IMR-90 (cell line): ENCODE data around the gene GSN. TPM values are rescaled to one million over a fixed set of nuclear protein-coding genes. Genes with fewer than 3 reads are reported as not detected.

ENCODE experiments used
- ATAC-seq: fragments of 200-7000 bp; cut with Tn5 transposase; 2 replicates; pipeline ENCODE4 v1.9.1; 2020; ENCODE audit warnings: low read depth, mild to moderate bottlenecking, moderate library complexity
- BruUV-seq: library from RNA; stranded (reverse); fragments of 400-500 nt; replicated peaks from 2 replicates; lab custom pipeline; 2021; lab: Mats Ljungman, UMichigan
- CTCF ChIA-PET: fragments of 300-600 bp; formaldehyde crosslinking; extraction: SDS; loops from one replicate; lab custom pipeline; 2021; ENCODE audit warnings: antibody characterized with exemption; lab: Yijun Ruan, JAX
- POLR2A ChIA-PET: fragments of 300-600 bp; sonication (Branson Sonifier 250); formaldehyde crosslinking; loops from one replicate; lab custom pipeline; 2022; ENCODE audit warnings: antibody characterized with exemption; ENCODE audit not compliant: unreplicated experiment; lab: Charles Lee
- DNase-seq: peaks from one replicate; pipeline ENCODE4 v3.0.0; 2013
- H2AFZ ChIP-seq: replicated peaks from 2 replicates; pipeline ENCODE3; 2013; ENCODE audit warnings: low read length, mild to moderate bottlenecking; ENCODE audit not compliant: poor library complexity
- H2AK5ac ChIP-seq: 2 replicates; pipeline ENCODE4 v1.6.1; 2013; ENCODE audit warnings: low read depth, low read length, inconsistent platforms
- H2AK9ac ChIP-seq: replicated peaks from 2 replicates; pipeline ENCODE3; 2013; ENCODE audit warnings: mild to moderate bottlenecking, low read depth, low read length, moderate library complexity; ENCODE audit not compliant: poor library complexity
- H2BK120ac ChIP-seq: 2 replicates; pipeline ENCODE4 v1.6.1; 2013; ENCODE audit warnings: low read depth, low read length, inconsistent platforms
- H2BK15ac ChIP-seq: 3 replicates; pipeline ENCODE4 v1.6.1; 2013; ENCODE audit warnings: low read depth, low read length, inconsistent platforms
- H2BK20ac ChIP-seq: 2 replicates; pipeline ENCODE4 v1.6.1; 2013; ENCODE audit warnings: low read depth, mild to moderate bottlenecking, inconsistent platforms, low read length, moderate library complexity
- H2BK5ac ChIP-seq: 2 replicates; pipeline ENCODE4 v1.6.1; 2013; ENCODE audit warnings: mild to moderate bottlenecking, low read depth, low read length, inconsistent platforms; ENCODE audit not compliant: poor library complexity, severe bottlenecking
- H3K14ac ChIP-seq: replicated peaks from 2 replicates; pipeline ENCODE4 v1.6.1; 2013; ENCODE audit warnings: low read depth, low read length, inconsistent platforms
- H3K18ac ChIP-seq: 2 replicates; pipeline ENCODE4 v1.6.1; 2013; ENCODE audit warnings: low read depth, low read length, control low read depth
- H3K23ac ChIP-seq: 2 replicates; pipeline ENCODE4 v1.6.1; 2013; ENCODE audit warnings: low read depth, low read length, inconsistent platforms
- H3K27ac ChIP-seq: 2 replicates; pipeline ENCODE4 v1.5.1; 2013; ENCODE audit warnings: mild to moderate bottlenecking, control low read depth, low read length; ENCODE audit not compliant: insufficient read depth
- H3K27me3 ChIP-seq: 2 replicates; pipeline ENCODE4 v1.6.1; 2013; ENCODE audit warnings: low read length; ENCODE audit not compliant: control insufficient read depth, insufficient read depth
- H3K36me3 ChIP-seq: 2 replicates; pipeline ENCODE4 v1.6.1; 2013; ENCODE audit warnings: low read length, mixed read lengths; ENCODE audit not compliant: control insufficient read depth, insufficient read depth
- H3K4ac ChIP-seq: 2 replicates; pipeline ENCODE4 v1.6.1; 2013; ENCODE audit warnings: low read depth, low read length, inconsistent platforms
- H3K4me1 ChIP-seq: 2 replicates; pipeline ENCODE4 v1.6.1; 2013; ENCODE audit warnings: low read length, mixed read lengths; ENCODE audit not compliant: control insufficient read depth, insufficient read depth
- H3K4me2 ChIP-seq: 2 replicates; pipeline ENCODE4 v1.6.1; 2013; ENCODE audit warnings: low read depth, mild to moderate bottlenecking, control low read depth, low read length, moderate library complexity
- H3K4me3 ChIP-seq: 2 replicates; pipeline ENCODE4 v1.5.1; 2013; ENCODE audit warnings: low read depth, mild to moderate bottlenecking, control low read depth, low read length, moderate library complexity; ENCODE audit not compliant: insufficient read depth
- H3K56ac ChIP-seq: 2 replicates; pipeline ENCODE4 v1.6.1; 2013; ENCODE audit warnings: low read length, inconsistent platforms; ENCODE audit not compliant: insufficient read depth; ENCODE audit errors: extremely low read depth
- H3K79me1 ChIP-seq, 2 experiments: 2 replicates each; pipeline ENCODE4 v1.6.1; 2013; ENCODE audit warnings: low read length in 2 of 2, inconsistent platforms in 1 of 2, low read depth in 1 of 2
- H3K9ac ChIP-seq: 2 replicates; pipeline ENCODE4 v1.6.1; 2013; ENCODE audit warnings: low read depth, low read length, control low read depth
- H3K9me1 ChIP-seq: 2 replicates; pipeline ENCODE4 v1.6.1; 2013; ENCODE audit warnings: low read length, inconsistent platforms; ENCODE audit not compliant: insufficient read depth
- H3K9me3 ChIP-seq: 2 replicates; pipeline ENCODE4 v1.6.1; 2013; ENCODE audit warnings: low read length; ENCODE audit not compliant: control insufficient read depth, insufficient read depth
- H4K20me1 ChIP-seq: 2 replicates; pipeline ENCODE4 v1.6.1; 2013; ENCODE audit warnings: low read length, inconsistent platforms; ENCODE audit not compliant: insufficient read depth
- H4K5ac ChIP-seq: 2 replicates; pipeline ENCODE4 v1.6.1; 2013; ENCODE audit warnings: mild to moderate bottlenecking, low read depth, low read length, control low read depth
- H4K8ac ChIP-seq, 2 experiments: 2 replicates each; pipeline ENCODE4 v1.6.1; 2013; ENCODE audit warnings: low read depth in 2 of 2, low read length in 2 of 2, control low read depth in 1 of 2, inconsistent platforms in 1 of 2
- H4K91ac ChIP-seq: 2 replicates; pipeline ENCODE4 v1.6.1; 2013; ENCODE audit warnings: low read depth, low read length, inconsistent platforms; ENCODE audit not compliant: insufficient read depth
- BHLHE40 ChIP-seq: fragments of 150-350 bp; IDR thresholded peaks from 2 replicates; pipeline ENCODE4 v1.6.1; 2016; ENCODE audit warnings: mild to moderate bottlenecking, low read depth, low read length
- CEBPB ChIP-seq: IDR thresholded peaks from 2 replicates; pipeline ENCODE4 v1.6.1; 2012; ENCODE audit warnings: low read depth, low read length, improper control_type of control experiment
- FOS ChIP-seq: fragments of 150-350 bp; IDR thresholded peaks from 2 replicates; pipeline ENCODE4 v1.6.1; 2016; ENCODE audit warnings: low read depth, low read length
- MXI1 ChIP-seq: IDR thresholded peaks from 2 replicates; pipeline ENCODE4 v1.6.1; 2012; ENCODE audit warnings: low read depth, mild to moderate bottlenecking, low read length, moderate library complexity, borderline replicate concordance
- NFE2L2 ChIP-seq: fragments of 150-350 bp; IDR thresholded peaks from 2 replicates; pipeline ENCODE4 v1.6.1; 2016; ENCODE audit warnings: low read depth, mild to moderate bottlenecking, low read length
- POLR2A ChIP-seq: IDR thresholded peaks from 2 replicates; pipeline ENCODE4 v1.6.1; 2012; ENCODE audit warnings: mild to moderate bottlenecking, low read depth, low read length
- RAD21 ChIP-seq: IDR thresholded peaks from 2 replicates; pipeline ENCODE4 v1.6.1; 2012; ENCODE audit warnings: low read length, improper control_type of control experiment
- RCOR1 ChIP-seq: IDR thresholded peaks from 2 replicates; pipeline ENCODE4 v1.6.1; 2012; ENCODE audit warnings: mild to moderate bottlenecking, low read length, improper control_type of control experiment; ENCODE audit not compliant: insufficient replicate concordance
- RFX5 ChIP-seq: IDR thresholded peaks from 2 replicates; pipeline ENCODE4 v1.8.0; 2012; ENCODE audit warnings: low read depth, mild to moderate bottlenecking, low read length, moderate library complexity
- SMC3 ChIP-seq: fragments of 150-350 bp; IDR thresholded peaks from 2 replicates; pipeline ENCODE4 v1.6.1; 2016; ENCODE audit warnings: low read depth, mild to moderate bottlenecking, antibody characterized with exemption, low read length, moderate library complexity
- WGBS, 2 experiments: methylation state at CpG; one replicate each; pipeline versions ENCODE4 v1.1.5 to v1.1.7; 2013; ENCODE audit warnings: missing lambda C conversion rate in 2 of 2; ENCODE audit not compliant: insufficient read length in 1 of 2; ENCODE audit errors: extremely low coverage in 2 of 2; 5-methylcytosine and 5-hydroxymethylcytosine counted together
- dilution Hi-C: fragments of 300-500 bp; cut with HindIII; formaldehyde crosslinking; loops from one replicate; pipeline ENCODE4 v1.14.3; 2018; ENCODE audit warnings: low sequenced_read_pairs; ENCODE audit not compliant: unreplicated experiment
- in situ Hi-C: fragments of 300-500 bp; cut with MboI; formaldehyde crosslinking; loops from 3 replicates; pipeline ENCODE4 v1.14.3; 2019; ENCODE audit warnings: low sequenced_read_pairs, inconsistent platforms, mixed read lengths
- intact Hi-C: fragments of 100-400 bp; cut with micrococcal nuclease; formaldehyde crosslinking; loops from 2 replicates; pipeline ENCODE4 v1.10.0; 2022
- polyA plus RNA-seq, 3 experiments: library from polyadenylated mRNA; depleted of rRNA; stranded (reverse); fragments of >200 nt; gene quantifications; 2 replicates each; pipeline ENCODE4 v1.2.3, GENCODE V29; 2012; ENCODE audit warnings: low replicate concordance in 1 of 3
- total RNA-seq: library from RNA; depleted of rRNA; stranded (reverse); fragments of >200 nt; gene quantifications from 2 replicates; pipeline ENCODE4 v1.2.3, GENCODE V29; 2012
- TF ChIP-seq, protein P1 (sequence below): conservative IDR thresholded peaks from 2 replicates; pipeline ENCODE4 v1.5.1; 2012; ENCODE audit warnings: mild to moderate bottlenecking, low read depth, low read length, improper control_type of control experiment
- TF ChIP-seq, protein P2 (sequence below): fragments of 150-350 bp; IDR thresholded peaks from 2 replicates; pipeline ENCODE4 v1.6.1; 2016; ENCODE audit warnings: low read depth, mild to moderate bottlenecking, low read length, moderate library complexity, borderline replicate concordance
- TF ChIP-seq, protein P3 (sequence below): fragments of 150-350 bp; IDR thresholded peaks from 2 replicates; pipeline ENCODE4 v1.6.1; 2017; ENCODE audit warnings: mild to moderate bottlenecking, antibody characterized with exemption, low read length, low read depth

Gene GSN
- total and polyA plus RNA-seq, 2 of the 4 experiments (the other 2 are of a cell fraction), result 495 to 547 TPM

DNA sequence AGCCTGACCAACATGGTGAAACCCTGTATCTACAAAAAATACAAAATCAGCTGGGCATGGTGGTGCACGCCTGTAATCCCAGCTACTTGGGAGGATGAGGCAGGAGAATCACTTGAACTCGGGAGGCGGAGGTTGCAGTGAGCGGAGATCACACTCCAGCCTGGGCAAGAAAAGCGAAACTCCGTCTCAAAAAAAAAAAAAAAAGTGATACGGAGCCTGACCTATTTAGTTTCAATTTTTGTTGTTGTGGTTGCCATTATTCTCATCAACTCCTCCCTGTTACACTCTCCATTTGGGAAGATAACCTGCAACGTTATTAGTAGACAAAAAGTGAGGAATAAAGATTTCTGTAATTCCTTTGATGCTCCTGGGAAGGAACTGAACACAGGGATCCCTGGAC is 100.8 kb downstream of the GSN start:
- peak overlapping the region; percentile 68 for H2BK5ac ChIP-seq
- DNase-seq (no peak), ATAC-seq (no peak)
- H3K4me3 ChIP-seq, result peak overlapping the region; percentile 51
- peak overlapping the region; percentile 97 for H3K14ac ChIP-seq
- POLR2A ChIA-PET, result interaction anchor here (0.6 kb wide), 2 partner anchors 46 to 390 kb away, joined by 4 to 6 read pairs; no protein-coding TSS in a partner anchor
- H4K5ac ChIP-seq, result peak overlapping the region; percentile 69; the same call in 1 of the 2 replicates
- in situ Hi-C loops (no loop called here), dilution Hi-C loops (no loop called here), intact Hi-C loops (no loop called here)
- peak overlapping the region; percentile 97 for H3K23ac ChIP-seq
- H3K79me1 ChIP-seq, result peaks cover 6 to 50% of the 10 kb centered on the region in 2 experiments; a peak in 2 of 4 replicates
- H4K8ac ChIP-seq, result peak overlapping the region; percentile 17 to 62; a peak in 2 of 4 replicates
- TSS peak; percentile 36 for BruUV-seq
- no peak overlapping the region for H2AK9ac ChIP-seq
- H3K9me1 ChIP-seq, result peaks cover 16% of the 10 kb centered on the region
- TF ChIP-seq, protein P1, sequence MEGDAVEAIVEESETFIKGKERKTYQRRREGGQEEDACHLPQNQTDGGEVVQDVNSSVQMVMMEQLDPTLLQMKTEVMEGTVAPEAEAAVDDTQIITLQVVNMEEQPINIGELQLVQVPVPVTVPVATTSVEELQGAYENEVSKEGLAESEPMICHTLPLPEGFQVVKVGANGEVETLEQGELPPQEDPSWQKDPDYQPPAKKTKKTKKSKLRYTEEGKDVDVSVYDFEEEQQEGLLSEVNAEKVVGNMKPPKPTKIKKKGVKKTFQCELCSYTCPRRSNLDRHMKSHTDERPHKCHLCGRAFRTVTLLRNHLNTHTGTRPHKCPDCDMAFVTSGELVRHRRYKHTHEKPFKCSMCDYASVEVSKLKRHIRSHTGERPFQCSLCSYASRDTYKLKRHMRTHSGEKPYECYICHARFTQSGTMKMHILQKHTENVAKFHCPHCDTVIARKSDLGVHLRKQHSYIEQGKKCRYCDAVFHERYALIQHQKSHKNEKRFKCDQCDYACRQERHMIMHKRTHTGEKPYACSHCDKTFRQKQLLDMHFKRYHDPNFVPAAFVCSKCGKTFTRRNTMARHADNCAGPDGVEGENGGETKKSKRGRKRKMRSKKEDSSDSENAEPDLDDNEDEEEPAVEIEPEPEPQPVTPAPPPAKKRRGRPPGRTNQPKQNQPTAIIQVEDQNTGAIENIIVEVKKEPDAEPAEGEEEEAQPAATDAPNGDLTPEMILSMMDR, result no peak
- no peak for TF ChIP-seq MXI1
- TF ChIP-seq, protein P2, sequence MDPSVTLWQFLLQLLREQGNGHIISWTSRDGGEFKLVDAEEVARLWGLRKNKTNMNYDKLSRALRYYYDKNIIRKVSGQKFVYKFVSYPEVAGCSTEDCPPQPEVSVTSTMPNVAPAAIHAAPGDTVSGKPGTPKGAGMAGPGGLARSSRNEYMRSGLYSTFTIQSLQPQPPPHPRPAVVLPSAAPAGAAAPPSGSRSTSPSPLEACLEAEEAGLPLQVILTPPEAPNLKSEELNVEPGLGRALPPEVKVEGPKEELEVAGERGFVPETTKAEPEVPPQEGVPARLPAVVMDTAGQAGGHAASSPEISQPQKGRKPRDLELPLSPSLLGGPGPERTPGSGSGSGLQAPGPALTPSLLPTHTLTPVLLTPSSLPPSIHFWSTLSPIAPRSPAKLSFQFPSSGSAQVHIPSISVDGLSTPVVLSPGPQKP, result no peak
- no peak for TF ChIP-seq SMC3
- no peak for TF ChIP-seq BHLHE40
- no peak for TF ChIP-seq FOS
- no peak for TF ChIP-seq RFX5
- TF ChIP-seq POLR2A, result no peak
- TF ChIP-seq NFE2L2, result no peak
- TF ChIP-seq, protein P3, sequence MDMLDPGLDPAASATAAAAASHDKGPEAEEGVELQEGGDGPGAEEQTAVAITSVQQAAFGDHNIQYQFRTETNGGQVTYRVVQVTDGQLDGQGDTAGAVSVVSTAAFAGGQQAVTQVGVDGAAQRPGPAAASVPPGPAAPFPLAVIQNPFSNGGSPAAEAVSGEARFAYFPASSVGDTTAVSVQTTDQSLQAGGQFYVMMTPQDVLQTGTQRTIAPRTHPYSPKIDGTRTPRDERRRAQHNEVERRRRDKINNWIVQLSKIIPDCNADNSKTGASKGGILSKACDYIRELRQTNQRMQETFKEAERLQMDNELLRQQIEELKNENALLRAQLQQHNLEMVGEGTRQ, result no peak
- no peak for TF ChIP-seq CEBPB
- no peak for TF ChIP-seq RAD21
- TF ChIP-seq RCOR1, result no peak
- peak overlapping the region; percentile 88 for H3K9ac ChIP-seq
- H4K91ac ChIP-seq, result peak overlapping the region; percentile 54
- H2BK120ac ChIP-seq, result peak overlapping the region; percentile 81
- H2AFZ ChIP-seq, result no peak overlapping the region
- peak overlapping the region; percentile 22; the same call in 1 of the 2 replicates for H2BK20ac ChIP-seq
- H3K4me2 ChIP-seq, result peak overlapping the region; percentile 99
- H3K18ac ChIP-seq, result peak overlapping the region; percentile 80; the same call in 1 of the 2 replicates
- H3K27me3 ChIP-seq, result no peaks in the 10 kb centered on the region
- peaks cover 5% of the 10 kb centered on the region; the same call in 1 of the 2 replicates for H4K20me1 ChIP-seq
- H3K56ac ChIP-seq, result peak overlapping the region; percentile 83; the same call in 1 of the 2 replicates
- CTCF ChIA-PET, result no interaction called here
- peaks cover 4% of the 10 kb centered on the region; the same call in 1 of the 2 replicates for H3K36me3 ChIP-seq
- H3K4ac ChIP-seq, result peak overlapping the region; percentile 65; the same call in 1 of the 2 replicates
- H2AK5ac ChIP-seq, result 0 out of 2 replicates have a peak overlapping the region, but pooled peaks have one; percentile 7
- H3K4me1 ChIP-seq, result peaks cover 18% of the 10 kb centered on the region
- WGBS, 2 experiments, result no CpG with 5 or more reads among the region's 8 CpGs
- H3K9me3 ChIP-seq, result no peaks in the 10 kb centered on the region
- H3K27ac ChIP-seq, result peak overlapping the region; percentile 54; the same call in 1 of the 2 replicates
- peak overlapping the region; percentile 4; the same call in 1 of the 3 replicates for H2BK15ac ChIP-seq
